Liver (tissue), 9 donors: ENCODE data around the gene RET. TPM values are rescaled to one million over a fixed set of nuclear protein-coding genes. Genes with fewer than 3 reads are reported as not detected.

ENCODE experiments used
- DNase-seq: peaks from one replicate; pipeline ENCODE4 v3.0.0-alpha.2; 2017; ENCODE audit warnings: low spot score
- H3K27ac ChIP-seq, 2 donors: one replicate each; pipeline ENCODE4 v1.7.0; 2013; ENCODE audit warnings: inconsistent platforms in 2 of 2, low read length in 2 of 2, control low read depth in 1 of 2, low read depth in 1 of 2, mild to moderate bottlenecking in 1 of 2
- H3K27me3 ChIP-seq, 4 donors: one replicate each; pipeline versions ENCODE4 v1.6.1 to v1.7.0; 2013; ENCODE audit warnings: low read length in 3 of 4, inconsistent platforms in 1 of 4, mild to moderate bottlenecking in 1 of 4, moderate library complexity in 1 of 4; ENCODE audit not compliant: control insufficient read depth in 4 of 4, insufficient read depth in 4 of 4
- H3K36me3 ChIP-seq, 4 donors: one replicate each; pipeline versions ENCODE4 v1.6.1 to v1.7.0; 2013; ENCODE audit warnings: low read length in 3 of 4, mild to moderate bottlenecking in 3 of 4, low read depth in 1 of 4, moderate library complexity in 1 of 4; ENCODE audit not compliant: control insufficient read depth in 4 of 4, insufficient read depth in 3 of 4
- H3K4me1 ChIP-seq, 4 donors: one replicate each; pipeline versions ENCODE4 v1.6.1 to v1.7.0; 2013; ENCODE audit warnings: low read length in 3 of 4, mild to moderate bottlenecking in 3 of 4, moderate library complexity in 1 of 4; ENCODE audit not compliant: control insufficient read depth in 4 of 4, insufficient read depth in 4 of 4
- H3K4me3 ChIP-seq, 3 donors: one replicate each; pipeline versions ENCODE4 v1.6.1 to v1.7.0; 2013; ENCODE audit warnings: low read length in 3 of 3, control low read depth in 1 of 3, low read depth in 1 of 3, mild to moderate bottlenecking in 1 of 3
- H3K9ac ChIP-seq, 2 donors: one replicate each; pipeline ENCODE4 v1.7.0; 2013; ENCODE audit warnings: low read length in 2 of 2, mild to moderate bottlenecking in 2 of 2, moderate library complexity in 2 of 2, control low read depth in 1 of 2, low read depth in 1 of 2
- H3K9me3 ChIP-seq, 4 donors: one replicate each; pipeline versions ENCODE4 v1.6.1 to v1.7.0; 2013; ENCODE audit warnings: low read length in 3 of 4; ENCODE audit not compliant: control insufficient read depth in 4 of 4
- EGR1 ChIP-seq, 2 donors: IDR thresholded peaks; 2 replicates each; pipeline ENCODE4 v1.6.1; 2016 to 2018; ENCODE audit warnings: antibody characterized with exemption in 2 of 2, low read depth in 2 of 2
- FOXA1 ChIP-seq: IDR thresholded peaks from 2 replicates; pipeline ENCODE4 v1.6.1; 2016; ENCODE audit warnings: antibody characterized with exemption
- FOXA2 ChIP-seq: IDR thresholded peaks from 2 replicates; pipeline ENCODE4 v1.6.1; 2016; ENCODE audit warnings: antibody characterized with exemption
- GABPA ChIP-seq, 2 donors: IDR thresholded peaks in 1 of 2; conservative IDR thresholded peaks in 1 of 2; 2 replicates each; pipeline ENCODE4 v1.6.1; 2016; ENCODE audit warnings: antibody characterized with exemption in 2 of 2, mild to moderate bottlenecking in 1 of 2, moderate library complexity in 1 of 2
- HNF4A ChIP-seq, 2 donors: conservative IDR thresholded peaks; 2 replicates each; pipeline ENCODE4 v1.6.1; 2016; ENCODE audit warnings: antibody characterized with exemption in 2 of 2, mild to moderate bottlenecking in 2 of 2
- HNF4G ChIP-seq: IDR thresholded peaks from 2 replicates; pipeline ENCODE4 v1.6.1; 2016; ENCODE audit warnings: antibody characterized with exemption
- NR2F2 ChIP-seq: IDR thresholded peaks from 2 replicates; pipeline ENCODE4 v1.6.1; 2016; ENCODE audit warnings: antibody characterized with exemption
- RAD21 ChIP-seq, 2 donors: IDR thresholded peaks; 2 replicates each; pipeline ENCODE4 v1.6.1; 2016; ENCODE audit warnings: antibody characterized with exemption in 2 of 2, mild to moderate bottlenecking in 2 of 2
- REST ChIP-seq: IDR thresholded peaks from 2 replicates; pipeline ENCODE4 v1.6.1; 2016; ENCODE audit warnings: antibody characterized with exemption, mild to moderate bottlenecking
- RXRA ChIP-seq, 2 donors: IDR thresholded peaks; 2 replicates each; pipeline ENCODE4 v1.6.1; 2017 to 2018; ENCODE audit warnings: antibody characterized with exemption in 2 of 2, mild to moderate bottlenecking in 1 of 2
- TAF1 ChIP-seq: conservative IDR thresholded peaks from 2 replicates; pipeline ENCODE4 v1.6.1; 2016; ENCODE audit warnings: antibody characterized with exemption, mild to moderate bottlenecking
- YY1 ChIP-seq: IDR thresholded peaks from 2 replicates; pipeline ENCODE4 v1.6.1; 2016; ENCODE audit warnings: antibody characterized with exemption, mild to moderate bottlenecking
- WGBS: extraction: QIAGEN DNeasy Blood & Tissue Kit; methylation state at CpG from one replicate; pipeline ENCODE4 v1.1.7; 2013; 5-methylcytosine and 5-hydroxymethylcytosine counted together
- polyA plus RNA-seq, 2 donors: library from polyadenylated mRNA; stranded (reverse) in 1 of 2; unstranded in 1 of 2; fragments of 200-250 nt in 1 of 2; fragments of >200 nt in 1 of 2; fragmentation: Nextera tagmentation in 1 of 2; extraction: Ambion mirVana in 1 of 2; gene quantifications; one replicate each; pipeline versions ENCODE4 v1.2.1 to v1.2.3, GENCODE V29; 2013 to 2015
- total RNA-seq, 2 donors: library from RNA; depleted of rRNA; stranded (reverse); fragments of >200 nt; gene quantifications; one replicate each; pipeline ENCODE4 v1.2.3, GENCODE V29; 2014
- TF ChIP-seq, protein P1 (sequence below): IDR thresholded peaks from 2 replicates; pipeline ENCODE4 v1.6.1; 2016; ENCODE audit warnings: antibody characterized with exemption
- TF ChIP-seq, protein P2 (sequence below): fragments of 150-350 bp; IDR thresholded peaks from 2 replicates; pipeline ENCODE4 v1.5.1; 2017; ENCODE audit warnings: improper control_type of control experiment, low read depth, low read length; ENCODE audit not compliant: missing input control
- donor health status: healthy.
- donor health status: healthy.
- donor health status: healthy.
- donor health status: healthy.
- donor health status: healthy.

Gene RET
- total and polyA plus RNA-seq, 4 donors, result 0.09 to 2.5 (median 0.33) TPM; not detected in 1

- no peak overlapping the region for H3K9ac ChIP-seq
- no peaks in the 10 kb centered on the region for H3K27me3 ChIP-seq
- H3K9me3 ChIP-seq, result no peaks in the 10 kb centered on the region
- 92% methylated on average over 6 of the region's 6 CpGs for WGBS
- TF ChIP-seq RAD21 (IDR thresholded peaks at IDR 0.05) (no peak), REST (no peak), HNF4A (conservative IDR thresholded peaks at IDR 0.05) (no peak), RXRA (IDR thresholded peaks at IDR 0.05) (no peak), FOXA1 (no peak), NR2F2 (no peak), HNF4G (no peak), FOXA2 (no peak), YY1 (no peak), EGR1 (IDR thresholded peaks at IDR 0.05; ENCODE audit: low read depth in 2 of 2) (no peak), GABPA (IDR thresholded peaks at IDR 0.05 in 1 of 2, conservative IDR thresholded peaks at IDR 0.05 in 1 of 2) (no peak), TAF1 (no peak)
- TF ChIP-seq, protein P1, sequence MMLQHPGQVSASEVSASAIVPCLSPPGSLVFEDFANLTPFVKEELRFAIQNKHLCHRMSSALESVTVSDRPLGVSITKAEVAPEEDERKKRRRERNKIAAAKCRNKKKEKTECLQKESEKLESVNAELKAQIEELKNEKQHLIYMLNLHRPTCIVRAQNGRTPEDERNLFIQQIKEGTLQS, result no peak
- TF ChIP-seq, protein P2, sequence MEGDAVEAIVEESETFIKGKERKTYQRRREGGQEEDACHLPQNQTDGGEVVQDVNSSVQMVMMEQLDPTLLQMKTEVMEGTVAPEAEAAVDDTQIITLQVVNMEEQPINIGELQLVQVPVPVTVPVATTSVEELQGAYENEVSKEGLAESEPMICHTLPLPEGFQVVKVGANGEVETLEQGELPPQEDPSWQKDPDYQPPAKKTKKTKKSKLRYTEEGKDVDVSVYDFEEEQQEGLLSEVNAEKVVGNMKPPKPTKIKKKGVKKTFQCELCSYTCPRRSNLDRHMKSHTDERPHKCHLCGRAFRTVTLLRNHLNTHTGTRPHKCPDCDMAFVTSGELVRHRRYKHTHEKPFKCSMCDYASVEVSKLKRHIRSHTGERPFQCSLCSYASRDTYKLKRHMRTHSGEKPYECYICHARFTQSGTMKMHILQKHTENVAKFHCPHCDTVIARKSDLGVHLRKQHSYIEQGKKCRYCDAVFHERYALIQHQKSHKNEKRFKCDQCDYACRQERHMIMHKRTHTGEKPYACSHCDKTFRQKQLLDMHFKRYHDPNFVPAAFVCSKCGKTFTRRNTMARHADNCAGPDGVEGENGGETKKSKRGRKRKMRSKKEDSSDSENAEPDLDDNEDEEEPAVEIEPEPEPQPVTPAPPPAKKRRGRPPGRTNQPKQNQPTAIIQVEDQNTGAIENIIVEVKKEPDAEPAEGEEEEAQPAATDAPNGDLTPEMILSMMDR, result no peak
- no peak overlapping the region for H3K27ac ChIP-seq
- H3K36me3 ChIP-seq, result peaks cover 0 to 5% (median 0%) of the 10 kb centered on the region in 4 donors
- H3K4me3 ChIP-seq, result no peak overlapping the region
- no peak for DNase-seq
- H3K4me1 ChIP-seq, result no peaks in the 10 kb centered on the region
These were observed 81.8 kb downstream of the RET start for GRCh38 chr10:43158636-43159035.

- no peak for DNase-seq
- Histone ChIP-seq H3K4me1 (no peaks in the 10 kb centered on the region), H3K27ac (no peak overlapping the region)
These were observed 83.4 kb downstream of the RET start for GRCh38 chr10:43160046-43160920.

More at GRCh38 chr10:43160046-43160920, 83.4 kb downstream of the RET start:
- Histone ChIP-seq H3K27me3 (no peaks in the 10 kb centered on the region), H3K4me3 (no peak overlapping the region), H3K36me3 (peaks cover 0 to 5% (median 0%) of the 10 kb centered on the region in 4 donors), H3K9ac (no peak overlapping the region), H3K9me3 (no peaks in the 10 kb centered on the region)
- TF ChIP-seq FOXA2 (no peak), RXRA (IDR thresholded peaks at IDR 0.05) (no peak), HNF4G (no peak), NR2F2 (no peak), REST (no peak), GABPA (IDR thresholded peaks at IDR 0.05 in 1 of 2, conservative IDR thresholded peaks at IDR 0.05 in 1 of 2) (no peak), TAF1 (no peak), RAD21 (IDR thresholded peaks at IDR 0.05) (no peak)
- TF ChIP-seq, protein P1, result no peak
- WGBS, result 88% methylated on average over 1 of the region's 1 CpG
